ENCODE data around the gene INPP5A.

Gene INPP5A

DNA sequence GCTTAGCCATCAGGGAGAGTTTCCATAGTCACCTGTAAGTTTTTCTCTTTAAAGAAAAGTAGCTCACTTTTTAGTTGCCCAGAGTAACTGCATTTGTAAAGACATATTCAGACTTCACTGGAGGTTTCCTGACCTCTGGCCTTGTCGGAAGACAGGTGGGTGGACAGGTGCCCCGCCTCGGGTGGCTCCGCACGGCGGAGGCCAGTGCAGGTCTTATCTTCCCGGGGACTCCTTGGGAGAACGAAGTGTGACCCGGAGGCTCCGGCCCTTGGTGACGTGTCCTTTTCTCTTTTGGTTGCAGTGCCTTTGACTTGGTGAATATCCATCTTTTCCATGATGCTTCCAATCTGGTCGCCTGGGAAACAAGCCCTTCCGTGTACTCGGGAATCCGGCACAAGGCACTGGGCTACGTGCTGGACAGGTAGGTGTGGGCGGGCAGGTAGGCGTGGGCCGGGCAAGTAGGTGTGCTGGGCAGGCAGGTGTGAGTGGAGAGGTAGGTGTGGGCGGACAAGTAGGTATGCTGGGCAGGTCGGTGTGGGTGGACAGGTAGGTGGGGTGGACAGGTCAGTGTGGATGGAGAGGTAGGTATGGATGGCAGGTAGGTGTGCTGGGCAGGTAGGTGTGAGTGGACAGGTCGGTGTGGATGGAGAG lies 172.6 kb downstream of the INPP5A start:
- H3K27me3 ChIP-seq (ENCODE audit: insufficient read depth, poor library complexity, severe bottlenecking) = no peaks in the 10 kb centered on the region
- TF ChIP-seq SPI1 (IDR thresholded peaks at IDR 0.05; ENCODE audit: borderline replicate concordance, low read depth) (no peak), GABPA (IDR thresholded peaks at IDR 0.05; ENCODE audit: low read depth) (no peak), CTCF (IDR thresholded peaks at IDR 0.05; ENCODE audit: insufficient read depth, low read length) (no peak), POLR2AphosphoS5 (IDR thresholded peaks at IDR 0.05; ENCODE audit: low read depth) (no peak)
- TF ChIP-seq, protein P1, sequence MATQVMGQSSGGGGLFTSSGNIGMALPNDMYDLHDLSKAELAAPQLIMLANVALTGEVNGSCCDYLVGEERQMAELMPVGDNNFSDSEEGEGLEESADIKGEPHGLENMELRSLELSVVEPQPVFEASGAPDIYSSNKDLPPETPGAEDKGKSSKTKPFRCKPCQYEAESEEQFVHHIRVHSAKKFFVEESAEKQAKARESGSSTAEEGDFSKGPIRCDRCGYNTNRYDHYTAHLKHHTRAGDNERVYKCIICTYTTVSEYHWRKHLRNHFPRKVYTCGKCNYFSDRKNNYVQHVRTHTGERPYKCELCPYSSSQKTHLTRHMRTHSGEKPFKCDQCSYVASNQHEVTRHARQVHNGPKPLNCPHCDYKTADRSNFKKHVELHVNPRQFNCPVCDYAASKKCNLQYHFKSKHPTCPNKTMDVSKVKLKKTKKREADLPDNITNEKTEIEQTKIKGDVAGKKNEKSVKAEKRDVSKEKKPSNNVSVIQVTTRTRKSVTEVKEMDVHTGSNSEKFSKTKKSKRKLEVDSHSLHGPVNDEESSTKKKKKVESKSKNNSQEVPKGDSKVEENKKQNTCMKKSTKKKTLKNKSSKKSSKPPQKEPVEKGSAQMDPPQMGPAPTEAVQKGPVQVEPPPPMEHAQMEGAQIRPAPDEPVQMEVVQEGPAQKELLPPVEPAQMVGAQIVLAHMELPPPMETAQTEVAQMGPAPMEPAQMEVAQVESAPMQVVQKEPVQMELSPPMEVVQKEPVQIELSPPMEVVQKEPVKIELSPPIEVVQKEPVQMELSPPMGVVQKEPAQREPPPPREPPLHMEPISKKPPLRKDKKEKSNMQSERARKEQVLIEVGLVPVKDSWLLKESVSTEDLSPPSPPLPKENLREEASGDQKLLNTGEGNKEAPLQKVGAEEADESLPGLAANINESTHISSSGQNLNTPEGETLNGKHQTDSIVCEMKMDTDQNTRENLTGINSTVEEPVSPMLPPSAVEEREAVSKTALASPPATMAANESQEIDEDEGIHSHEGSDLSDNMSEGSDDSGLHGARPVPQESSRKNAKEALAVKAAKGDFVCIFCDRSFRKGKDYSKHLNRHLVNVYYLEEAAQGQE (IDR thresholded peaks at IDR 0.05; ENCODE audit: insufficient replicate concordance, low read depth) = no peak
- no peak overlapping the region for H3K27ac ChIP-seq (replicated peaks)
- no peak overlapping the region for H3K4me3 ChIP-seq (replicated peaks; ENCODE audit: insufficient read depth, low read length)
- DNase-seq (ENCODE audit: low read depth in 1 of 2, low spot score in 1 of 2) = no peak

- no peak overlapping the region for H3K27ac ChIP-seq (replicated peaks)
- TF ChIP-seq, protein P1 (IDR thresholded peaks at IDR 0.05; ENCODE audit: insufficient replicate concordance, low read depth) = no peak
- no peak for TF ChIP-seq GABPA (IDR thresholded peaks at IDR 0.05; ENCODE audit: low read depth)
- TF ChIP-seq POLR2AphosphoS5 (IDR thresholded peaks at IDR 0.05; ENCODE audit: low read depth) = no peak
- no peak for TF ChIP-seq CTCF (IDR thresholded peaks at IDR 0.05; ENCODE audit: insufficient read depth, low read length)
- no peak for TF ChIP-seq SPI1 (IDR thresholded peaks at IDR 0.05; ENCODE audit: borderline replicate concordance, low read depth)
- no peak for DNase-seq (ENCODE audit: low read depth in 1 of 2, low spot score in 1 of 2)
- H3K4me3 ChIP-seq (replicated peaks; ENCODE audit: insufficient read depth, low read length) = no peak overlapping the region
- H3K27me3 ChIP-seq (ENCODE audit: insufficient read depth, poor library complexity, severe bottlenecking) = no peaks in the 10 kb centered on the region
These were observed 173.4 kb downstream of the INPP5A start for GRCh38 chr10:132710746-132711612.

- DNase-seq (ENCODE audit: low read depth in 1 of 2, low spot score in 1 of 2) = no peak
- TF ChIP-seq SPI1 (IDR thresholded peaks at IDR 0.05; ENCODE audit: borderline replicate concordance, low read depth) (no peak), GABPA (IDR thresholded peaks at IDR 0.05; ENCODE audit: low read depth) (no peak), POLR2AphosphoS5 (IDR thresholded peaks at IDR 0.05; ENCODE audit: low read depth) (no peak)
- TF ChIP-seq, protein P1 (IDR thresholded peaks at IDR 0.05; ENCODE audit: insufficient replicate concordance, low read depth) = no peak
- Histone ChIP-seq H3K27ac (replicated peaks) (no peak overlapping the region), H3K27me3 (ENCODE audit: insufficient read depth, poor library complexity, severe bottlenecking) (no peaks in the 10 kb centered on the region), H3K4me3 (replicated peaks; ENCODE audit: insufficient read depth, low read length) (no peak overlapping the region)
These were observed 174.1 kb downstream of the INPP5A start for GRCh38 chr10:132711613-132712121.
